ENCODE measurements around the gene EIF4E.

DNA sequence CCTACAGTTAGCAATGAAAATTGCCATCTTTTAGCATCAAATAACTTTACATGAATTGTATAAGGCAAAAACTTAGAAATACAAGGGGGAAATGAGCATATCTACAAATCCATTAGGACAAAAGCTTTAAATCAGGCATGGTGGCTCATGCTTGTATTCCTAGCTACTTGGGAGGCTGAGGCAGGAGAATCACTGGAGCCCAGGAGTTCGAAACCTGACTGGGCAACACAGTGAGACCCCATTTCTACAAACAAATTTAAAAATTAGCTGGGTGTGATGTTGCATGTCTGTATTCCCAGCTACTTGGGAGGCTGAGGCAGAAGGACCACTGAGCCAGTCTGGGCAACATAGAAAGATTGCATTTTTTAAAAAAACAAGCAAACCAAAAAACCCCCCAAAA is 61.3 kb downstream of the EIF4E start:
- TF ChIP-seq CTCF (IDR thresholded peaks at IDR 0.05; ENCODE audit: low read depth, low read length, poor library complexity, severe bottlenecking), result no peak
- TF ChIP-seq EZH2phosphoT487 (IDR thresholded peaks at IDR 0.05; ENCODE audit: borderline replicate concordance, low read length), result no peak
